SK-N-SH treated with all-trans-retinoic acid at 6 μM for 48 hours (cell line): ENCODE data around the gene DRC7.

Experiments used
- ATAC-seq: fragments of 200-7000 bp; cut with Tn5 transposase; 3 replicates; pipeline ENCODE4 v1.9.1; 2020; ENCODE audit warnings: mild to moderate bottlenecking, moderate library complexity
- ARNTL ChIP-seq: fragments of 450-650 bp; formaldehyde crosslinking; IDR thresholded peaks from 2 replicates; pipeline ENCODE4 v1.5.0; 2020; ENCODE audit warnings: low read depth, mild to moderate bottlenecking, moderate library complexity, borderline replicate concordance
- CSDC2 ChIP-seq: fragments of 250-450 bp; sonication (Bioruptor Pico); IDR thresholded peaks from 2 replicates; pipeline ENCODE4 v1.5.0; 2020; ENCODE audit warnings: mild to moderate bottlenecking, moderate library complexity
- ESRRG ChIP-seq: fragments of 250-450 bp; sonication (Bioruptor Pico); IDR thresholded peaks from 2 replicates; pipeline ENCODE4 v1.6.1; 2021; ENCODE audit warnings: mild to moderate bottlenecking
- GLIS3 ChIP-seq: fragments of 250-450 bp; sonication (Bioruptor Pico); IDR thresholded peaks from 2 replicates; pipeline ENCODE4 v1.5.0; 2020; ENCODE audit warnings: mild to moderate bottlenecking, moderate library complexity
- ISL1 ChIP-seq: fragments of 250-450 bp; sonication (Bioruptor Pico); IDR thresholded peaks from 2 replicates; pipeline ENCODE4 v2.1.2; 2022; ENCODE audit warnings: mild to moderate bottlenecking, moderate library complexity
- OSR1 ChIP-seq: fragments of 250-450 bp; sonication (Bioruptor Pico); IDR thresholded peaks from 2 replicates; pipeline ENCODE4 v1.8.0; 2022; ENCODE audit warnings: moderate library complexity, mild to moderate bottlenecking, inconsistent platforms
- PPARA ChIP-seq: fragments of 250-450 bp; sonication (Bioruptor Pico); IDR thresholded peaks from 2 replicates; pipeline ENCODE4 v1.5.0; 2020; ENCODE audit warnings: mild to moderate bottlenecking, borderline replicate concordance
- RARB ChIP-seq: fragments of 250-450 bp; sonication (Bioruptor Pico); IDR thresholded peaks from 2 replicates; pipeline ENCODE4 v1.8.0; 2021; ENCODE audit warnings: mild to moderate bottlenecking, moderate library complexity
- SNAI2 ChIP-seq: fragments of 250-450 bp; sonication (Bioruptor Pico); IDR thresholded peaks from 2 replicates; pipeline ENCODE4 v1.5.0; 2020; ENCODE audit warnings: mild to moderate bottlenecking, moderate library complexity
- TCF4 ChIP-seq: fragments of 250-450 bp; sonication (Bioruptor Pico); IDR thresholded peaks from 2 replicates; pipeline ENCODE4 v1.8.0; 2021; ENCODE audit warnings: mild to moderate bottlenecking, moderate library complexity, borderline replicate concordance
- TOX ChIP-seq: fragments of 250-450 bp; sonication (Bioruptor Pico); IDR thresholded peaks from 2 replicates; pipeline ENCODE4 v1.8.0; 2021; ENCODE audit warnings: mild to moderate bottlenecking, moderate library complexity, borderline replicate concordance
- ZC3H10 ChIP-seq: fragments of 250-450 bp; sonication (Bioruptor Pico); IDR thresholded peaks from 2 replicates; pipeline ENCODE4 v1.5.1; 2021; ENCODE audit warnings: mild to moderate bottlenecking, moderate library complexity
- ZFP3 ChIP-seq: fragments of 250-450 bp; sonication (Bioruptor Pico); IDR thresholded peaks from 2 replicates; pipeline ENCODE4 v1.5.0; 2020; ENCODE audit warnings: mild to moderate bottlenecking, moderate library complexity
- ZFP30 ChIP-seq: fragments of 450-650 bp; formaldehyde crosslinking; IDR thresholded peaks from 2 replicates; pipeline ENCODE4 v1.5.0; 2022; ENCODE audit warnings: mild to moderate bottlenecking, moderate library complexity
- ZNF565 ChIP-seq: fragments of 450-650 bp; formaldehyde crosslinking; conservative IDR thresholded peaks from 2 replicates; pipeline ENCODE4 v1.5.0; 2020; ENCODE audit warnings: low read depth, mild to moderate bottlenecking, moderate library complexity
- ZNF70 ChIP-seq: fragments of 450-650 bp; formaldehyde crosslinking; IDR thresholded peaks from 2 replicates; pipeline ENCODE4 v1.5.0; 2020; ENCODE audit warnings: mild to moderate bottlenecking, moderate library complexity
- ZNF8 ChIP-seq: fragments of 450-650 bp; formaldehyde crosslinking; IDR thresholded peaks from 2 replicates; pipeline ENCODE4 v1.5.0; 2020; ENCODE audit warnings: mild to moderate bottlenecking, moderate library complexity
- TF ChIP-seq, protein P1 (sequence below): fragments of 250-450 bp; sonication (Bioruptor Pico); IDR thresholded peaks from 2 replicates; pipeline ENCODE4 v1.5.1; 2020; ENCODE audit warnings: low read depth, mild to moderate bottlenecking, moderate library complexity
- TF ChIP-seq, protein P2 (sequence below): fragments of 250-450 bp; sonication (Bioruptor Pico); IDR thresholded peaks from 2 replicates; pipeline ENCODE4 v1.5.0; 2020; ENCODE audit warnings: mild to moderate bottlenecking, moderate library complexity
- TF ChIP-seq, protein P3 (sequence below): fragments of 250-450 bp; sonication (Bioruptor Pico); IDR thresholded peaks from 2 replicates; pipeline ENCODE4 v1.8.0; 2020; ENCODE audit warnings: mild to moderate bottlenecking, moderate library complexity, borderline replicate concordance

Gene DRC7

DNA sequence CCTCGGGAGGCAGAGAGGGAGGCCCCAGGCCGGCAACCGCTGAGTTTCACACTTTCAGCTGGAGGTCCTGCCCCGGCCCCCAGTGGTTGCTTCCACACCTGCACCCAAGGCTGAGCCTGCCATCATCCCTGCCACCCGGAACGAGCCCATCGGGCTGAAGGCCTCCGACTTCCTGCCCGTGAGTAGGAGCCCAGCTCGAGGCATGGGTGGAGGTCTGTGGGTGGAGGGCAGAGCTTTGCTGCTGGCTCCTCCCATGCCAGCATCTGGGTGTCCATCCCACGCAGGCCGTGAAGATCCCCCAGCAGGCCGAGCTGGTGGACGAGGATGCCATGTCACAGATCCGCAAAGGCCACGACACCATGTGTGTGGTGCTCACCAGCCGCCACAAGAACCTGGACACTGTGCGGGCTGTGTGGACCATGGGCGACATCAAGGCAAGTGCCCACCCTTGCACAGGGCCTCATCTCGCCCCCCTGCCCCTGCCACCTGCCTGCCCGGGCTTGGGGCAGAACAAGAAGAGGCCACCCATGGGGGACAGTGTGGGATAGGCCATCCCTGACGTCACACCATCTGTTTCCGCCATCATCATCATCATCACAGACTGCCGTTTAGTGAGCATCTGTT, 60.6 kb downstream of the DRC7 start:
- ATAC-seq = no peak
- TF ChIP-seq ZFP3 (CRISPR knock-in tag) = no peak
- no peak for TF ChIP-seq ARNTL (CRISPR knock-in tag)
- TF ChIP-seq ZNF70 (CRISPR knock-in tag) = no peak
- no peak for TF ChIP-seq CSDC2 (CRISPR knock-in tag)
- no peak for TF ChIP-seq ESRRG (CRISPR knock-in tag)
- TF ChIP-seq OSR1 (CRISPR knock-in tag) = no peak
- TF ChIP-seq PPARA (CRISPR knock-in tag) = no peak
- TF ChIP-seq, protein P1, sequence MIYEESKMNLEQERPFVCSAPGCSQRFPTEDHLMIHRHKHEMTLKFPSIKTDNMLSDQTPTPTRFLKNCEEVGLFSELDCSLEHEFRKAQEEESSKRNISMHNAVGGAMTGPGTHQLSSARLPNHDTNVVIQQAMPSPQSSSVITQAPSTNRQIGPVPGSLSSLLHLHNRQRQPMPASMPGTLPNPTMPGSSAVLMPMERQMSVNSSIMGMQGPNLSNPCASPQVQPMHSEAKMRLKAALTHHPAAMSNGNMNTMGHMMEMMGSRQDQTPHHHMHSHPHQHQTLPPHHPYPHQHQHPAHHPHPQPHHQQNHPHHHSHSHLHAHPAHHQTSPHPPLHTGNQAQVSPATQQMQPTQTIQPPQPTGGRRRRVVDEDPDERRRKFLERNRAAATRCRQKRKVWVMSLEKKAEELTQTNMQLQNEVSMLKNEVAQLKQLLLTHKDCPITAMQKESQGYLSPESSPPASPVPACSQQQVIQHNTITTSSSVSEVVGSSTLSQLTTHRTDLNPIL (CRISPR knock-in tag) = no peak
- no peak for TF ChIP-seq ZC3H10 (CRISPR knock-in tag)
- TF ChIP-seq ISL1 (CRISPR knock-in tag) = no peak
- TF ChIP-seq ZNF8 = no peak
- TF ChIP-seq, all 23 proteins: peak for 0

DNA sequence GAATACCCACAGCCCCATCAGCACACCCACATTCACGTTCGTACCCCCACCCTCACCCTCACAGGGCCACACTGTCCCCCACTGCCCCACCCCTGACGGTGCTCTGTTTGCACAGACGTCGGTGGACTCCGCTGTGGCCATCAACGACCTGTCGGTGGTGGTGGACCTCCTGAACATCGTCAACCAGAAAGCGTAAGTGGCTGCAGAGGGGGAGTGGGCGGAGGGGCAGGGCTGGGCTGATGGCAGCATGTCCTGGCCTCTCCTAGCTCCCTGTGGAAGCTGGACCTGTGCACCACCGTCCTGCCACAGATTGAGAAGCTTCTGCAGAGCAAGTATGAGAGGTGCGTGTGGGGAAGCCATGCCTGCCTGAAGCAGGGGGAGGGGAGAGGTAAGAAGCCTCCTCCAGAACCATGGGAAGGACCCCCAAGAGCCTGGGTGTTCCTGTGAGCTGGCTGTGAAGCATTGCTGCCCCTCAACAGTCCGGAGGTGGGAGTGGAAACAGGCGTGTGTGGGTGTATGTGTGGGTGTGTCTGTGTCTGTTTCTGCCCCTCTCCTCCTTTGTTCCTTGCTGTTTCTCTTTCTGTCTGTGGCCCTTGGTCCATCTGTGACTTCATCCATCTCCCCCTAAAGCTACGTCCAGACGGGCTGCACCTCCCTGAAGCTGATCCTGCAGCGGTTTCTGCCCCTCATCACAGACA, 61.3 kb downstream of the DRC7 start:
- no peak for TF ChIP-seq GLIS3 (CRISPR knock-in tag)
- TF ChIP-seq ARNTL (CRISPR knock-in tag) = no peak
- no peak for TF ChIP-seq PPARA (CRISPR knock-in tag)
- TF ChIP-seq, protein P2, sequence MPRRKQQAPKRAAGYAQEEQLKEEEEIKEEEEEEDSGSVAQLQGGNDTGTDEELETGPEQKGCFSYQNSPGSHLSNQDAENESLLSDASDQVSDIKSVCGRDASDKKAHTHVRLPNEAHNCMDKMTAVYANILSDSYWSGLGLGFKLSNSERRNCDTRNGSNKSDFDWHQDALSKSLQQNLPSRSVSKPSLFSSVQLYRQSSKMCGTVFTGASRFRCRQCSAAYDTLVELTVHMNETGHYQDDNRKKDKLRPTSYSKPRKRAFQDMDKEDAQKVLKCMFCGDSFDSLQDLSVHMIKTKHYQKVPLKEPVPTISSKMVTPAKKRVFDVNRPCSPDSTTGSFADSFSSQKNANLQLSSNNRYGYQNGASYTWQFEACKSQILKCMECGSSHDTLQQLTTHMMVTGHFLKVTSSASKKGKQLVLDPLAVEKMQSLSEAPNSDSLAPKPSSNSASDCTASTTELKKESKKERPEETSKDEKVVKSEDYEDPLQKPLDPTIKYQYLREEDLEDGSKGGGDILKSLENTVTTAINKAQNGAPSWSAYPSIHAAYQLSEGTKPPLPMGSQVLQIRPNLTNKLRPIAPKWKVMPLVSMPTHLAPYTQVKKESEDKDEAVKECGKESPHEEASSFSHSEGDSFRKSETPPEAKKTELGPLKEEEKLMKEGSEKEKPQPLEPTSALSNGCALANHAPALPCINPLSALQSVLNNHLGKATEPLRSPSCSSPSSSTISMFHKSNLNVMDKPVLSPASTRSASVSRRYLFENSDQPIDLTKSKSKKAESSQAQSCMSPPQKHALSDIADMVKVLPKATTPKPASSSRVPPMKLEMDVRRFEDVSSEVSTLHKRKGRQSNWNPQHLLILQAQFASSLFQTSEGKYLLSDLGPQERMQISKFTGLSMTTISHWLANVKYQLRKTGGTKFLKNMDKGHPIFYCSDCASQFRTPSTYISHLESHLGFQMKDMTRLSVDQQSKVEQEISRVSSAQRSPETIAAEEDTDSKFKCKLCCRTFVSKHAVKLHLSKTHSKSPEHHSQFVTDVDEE (CRISPR knock-in tag) = no peak
- TF ChIP-seq, all 23 proteins: peak for 0
- no peak for ATAC-seq

DNA sequence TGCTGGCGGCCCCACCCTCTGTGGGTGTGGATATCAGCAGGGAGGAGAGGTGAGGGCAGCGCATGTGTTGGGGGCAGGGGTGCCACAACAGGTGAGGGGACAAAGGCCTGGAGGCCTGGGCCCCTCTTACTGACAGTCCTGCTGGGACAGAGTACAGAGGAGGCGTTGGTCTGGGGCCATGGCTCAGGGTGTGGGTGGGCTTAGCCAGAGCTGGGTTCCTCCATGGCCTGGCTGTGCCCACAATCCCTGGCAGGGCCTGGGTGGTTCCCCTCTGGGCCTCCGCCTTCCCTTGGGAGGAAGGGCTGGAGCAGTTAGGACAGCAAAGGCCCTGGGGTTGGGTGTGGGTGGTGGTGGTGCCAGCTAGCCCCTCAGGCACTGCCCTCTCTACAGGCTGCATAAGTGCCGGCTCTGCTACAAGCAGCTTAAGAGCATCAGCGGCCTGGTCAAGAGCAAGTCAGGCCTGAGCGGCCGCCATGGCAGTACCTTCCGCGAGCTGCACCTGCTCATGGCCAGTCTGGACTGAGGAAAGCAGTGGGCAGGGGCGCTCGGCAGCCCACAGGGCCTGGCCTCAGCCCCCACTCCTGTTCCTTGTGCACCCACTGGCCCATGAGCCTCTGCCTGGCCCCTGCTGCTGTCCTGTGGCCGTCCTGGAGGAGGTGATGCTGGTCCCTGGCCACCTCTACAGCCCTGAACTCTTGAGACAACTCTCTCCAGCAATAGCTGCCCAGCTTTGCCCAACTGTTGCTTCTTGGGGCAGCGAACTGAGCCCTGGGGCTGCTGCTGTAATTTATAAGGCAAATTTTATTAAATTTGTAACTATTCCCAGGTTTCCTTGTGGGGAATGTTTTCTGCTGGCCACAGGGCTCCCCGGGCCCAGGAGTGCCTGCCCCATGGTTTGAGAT, 62.1 kb downstream of the DRC7 start:
- TF ChIP-seq TOX (CRISPR knock-in tag) (no peak), TCF4 (CRISPR knock-in tag) (no peak), ZNF8 (no peak), RARB (CRISPR knock-in tag) (no peak), GLIS3 (CRISPR knock-in tag) (no peak), ZFP3 (CRISPR knock-in tag) (no peak), PPARA (CRISPR knock-in tag) (no peak), ARNTL (CRISPR knock-in tag) (no peak), ISL1 (CRISPR knock-in tag) (no peak), ZFP30 (CRISPR knock-in tag) (no peak), ZNF565 (no peak), SNAI2 (no peak), ZNF70 (CRISPR knock-in tag) (no peak), ESRRG (CRISPR knock-in tag) (no peak), CSDC2 (CRISPR knock-in tag) (no peak), ZC3H10 (CRISPR knock-in tag) (no peak)
- TF ChIP-seq, protein P1 (CRISPR knock-in tag) = no peak
- TF ChIP-seq, protein P3, sequence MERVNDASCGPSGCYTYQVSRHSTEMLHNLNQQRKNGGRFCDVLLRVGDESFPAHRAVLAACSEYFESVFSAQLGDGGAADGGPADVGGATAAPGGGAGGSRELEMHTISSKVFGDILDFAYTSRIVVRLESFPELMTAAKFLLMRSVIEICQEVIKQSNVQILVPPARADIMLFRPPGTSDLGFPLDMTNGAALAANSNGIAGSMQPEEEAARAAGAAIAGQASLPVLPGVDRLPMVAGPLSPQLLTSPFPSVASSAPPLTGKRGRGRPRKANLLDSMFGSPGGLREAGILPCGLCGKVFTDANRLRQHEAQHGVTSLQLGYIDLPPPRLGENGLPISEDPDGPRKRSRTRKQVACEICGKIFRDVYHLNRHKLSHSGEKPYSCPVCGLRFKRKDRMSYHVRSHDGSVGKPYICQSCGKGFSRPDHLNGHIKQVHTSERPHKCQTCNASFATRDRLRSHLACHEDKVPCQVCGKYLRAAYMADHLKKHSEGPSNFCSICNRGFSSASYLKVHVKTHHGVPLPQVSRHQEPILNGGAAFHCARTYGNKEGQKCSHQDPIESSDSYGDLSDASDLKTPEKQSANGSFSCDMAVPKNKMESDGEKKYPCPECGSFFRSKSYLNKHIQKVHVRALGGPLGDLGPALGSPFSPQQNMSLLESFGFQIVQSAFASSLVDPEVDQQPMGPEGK (CRISPR knock-in tag) = no peak
- peak; percentile 3; the same call in 2 of the 3 replicates for ATAC-seq
